Measurements from ENCODE around the gene DNAJC18. TPM values are rescaled to one million over a fixed set of nuclear protein-coding genes. Genes with fewer than 3 reads are reported as not detected.

DNAJC18 gene
- total RNA-seq, 3 donors from 2014 or later: 4.2 to 10.3 (median 5.1) TPM

DNA sequence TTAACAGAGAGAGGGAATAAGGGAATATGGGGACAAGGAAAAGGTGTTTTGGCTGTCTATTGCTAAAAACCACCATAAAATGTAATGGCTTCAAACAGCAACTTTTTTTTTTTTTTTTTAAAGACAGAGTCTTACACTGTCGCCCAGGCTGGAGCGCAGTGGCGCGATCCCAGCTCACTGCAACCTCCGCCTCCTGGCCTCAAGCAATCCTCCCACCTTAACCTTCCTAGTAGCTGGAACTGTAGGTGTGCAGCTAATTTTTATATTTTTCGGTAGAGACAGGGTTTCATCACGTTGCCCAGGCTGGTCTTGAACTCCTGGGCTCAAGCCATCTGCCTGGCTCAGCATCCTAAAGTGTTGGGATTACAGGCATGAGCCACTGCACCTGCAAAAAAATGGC is 31.1 kb downstream of the DNAJC18 start:
- TF ChIP-seq, protein P1, sequence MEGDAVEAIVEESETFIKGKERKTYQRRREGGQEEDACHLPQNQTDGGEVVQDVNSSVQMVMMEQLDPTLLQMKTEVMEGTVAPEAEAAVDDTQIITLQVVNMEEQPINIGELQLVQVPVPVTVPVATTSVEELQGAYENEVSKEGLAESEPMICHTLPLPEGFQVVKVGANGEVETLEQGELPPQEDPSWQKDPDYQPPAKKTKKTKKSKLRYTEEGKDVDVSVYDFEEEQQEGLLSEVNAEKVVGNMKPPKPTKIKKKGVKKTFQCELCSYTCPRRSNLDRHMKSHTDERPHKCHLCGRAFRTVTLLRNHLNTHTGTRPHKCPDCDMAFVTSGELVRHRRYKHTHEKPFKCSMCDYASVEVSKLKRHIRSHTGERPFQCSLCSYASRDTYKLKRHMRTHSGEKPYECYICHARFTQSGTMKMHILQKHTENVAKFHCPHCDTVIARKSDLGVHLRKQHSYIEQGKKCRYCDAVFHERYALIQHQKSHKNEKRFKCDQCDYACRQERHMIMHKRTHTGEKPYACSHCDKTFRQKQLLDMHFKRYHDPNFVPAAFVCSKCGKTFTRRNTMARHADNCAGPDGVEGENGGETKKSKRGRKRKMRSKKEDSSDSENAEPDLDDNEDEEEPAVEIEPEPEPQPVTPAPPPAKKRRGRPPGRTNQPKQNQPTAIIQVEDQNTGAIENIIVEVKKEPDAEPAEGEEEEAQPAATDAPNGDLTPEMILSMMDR (IDR thresholded peaks at IDR 0.05): no peak
- peaks cover 12% of the 10 kb centered on the region for H3K4me1 ChIP-seq (ENCODE audit: low read depth)
- H3K4me3 ChIP-seq: no peak overlapping the region
- ATAC-seq: no peak
- intact Hi-C loops (cut with DNase I, micrococcal nuclease): no loop called here
- no peaks in the 10 kb centered on the region for H3K9me3 ChIP-seq
- H3K36me3 ChIP-seq (ENCODE audit: low read depth): no peaks in the 10 kb centered on the region
- DNase-seq: no peak

DNA sequence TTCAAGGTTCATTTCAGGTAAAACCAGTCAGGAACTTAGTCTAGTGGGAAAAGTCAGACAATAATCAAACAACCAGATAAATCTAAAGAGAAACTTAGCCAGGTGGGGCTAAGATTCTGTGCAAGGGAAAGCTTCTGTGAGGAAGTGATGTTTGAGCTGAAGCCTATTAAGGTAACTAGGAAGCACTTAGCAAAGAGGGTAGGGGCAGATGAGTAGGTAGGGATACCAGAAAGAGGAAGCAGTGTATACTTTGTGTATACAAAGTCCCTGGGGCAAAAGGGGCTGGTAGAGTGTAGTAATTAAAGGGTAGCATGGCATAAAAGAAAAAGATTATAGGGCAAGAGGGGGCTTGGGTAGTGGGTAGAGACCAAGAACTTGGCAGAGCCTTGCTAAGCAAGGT is 31.8 kb downstream of the DNAJC18 start:
- TF ChIP-seq, protein P1 (IDR thresholded peaks at IDR 0.05): no peak
- H3K36me3 ChIP-seq (ENCODE audit: low read depth): no peaks in the 10 kb centered on the region
- no peaks in the 10 kb centered on the region for H3K9me3 ChIP-seq
- ATAC-seq (no peak), DNase-seq (no peak)
- H3K4me3 ChIP-seq: no peak overlapping the region
- intact Hi-C loops (cut with DNase I, micrococcal nuclease): no loop called here
- H3K4me1 ChIP-seq (ENCODE audit: low read depth): peaks cover 15% of the 10 kb centered on the region

DNA sequence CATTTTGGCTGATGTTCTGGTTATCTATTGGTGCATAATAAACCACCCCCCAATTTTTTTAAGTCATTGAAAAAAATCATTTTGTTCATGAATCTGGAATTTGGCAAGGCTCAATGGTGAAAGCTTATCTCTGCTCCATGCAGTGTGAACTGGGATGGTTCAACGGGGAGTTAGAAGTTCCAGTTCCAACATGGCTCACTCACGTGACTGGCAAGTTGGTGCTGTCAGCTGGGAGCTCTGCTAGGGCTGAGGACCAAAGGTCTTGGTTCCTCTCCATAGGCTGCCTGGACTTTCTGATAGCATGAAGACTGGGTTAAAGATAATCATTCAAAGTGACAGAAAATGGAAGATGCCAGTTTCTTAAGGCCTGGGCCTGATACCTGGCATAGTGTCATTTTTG is 32.4 kb downstream of the DNAJC18 start:
- intact Hi-C loops (cut with DNase I, micrococcal nuclease): no loop called here

DNA sequence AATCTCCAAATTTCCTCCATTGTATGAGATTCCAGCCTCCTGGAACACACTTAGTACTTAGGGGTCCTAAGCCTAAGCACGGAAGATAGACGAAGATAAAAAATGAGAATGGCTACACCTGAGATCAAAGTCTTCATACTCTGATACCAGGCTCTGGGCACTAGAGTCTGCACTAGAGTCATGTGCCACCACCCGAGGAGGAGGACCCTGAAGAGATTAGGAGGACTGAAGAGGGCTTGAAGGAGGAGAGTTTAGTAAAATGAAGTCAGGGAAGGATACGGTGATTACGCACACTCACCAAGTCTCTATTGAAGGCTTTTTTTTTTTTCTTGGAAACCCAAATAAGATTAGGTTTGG is 34.9 kb downstream of the DNAJC18 start:
- Histone ChIP-seq H3K4me1 (ENCODE audit: low read depth) (peaks cover 15% of the 10 kb centered on the region), H3K36me3 (ENCODE audit: low read depth) (no peaks in the 10 kb centered on the region), H3K4me3 (no peak overlapping the region), H3K9me3 (no peaks in the 10 kb centered on the region)
- no peak for DNase-seq
- intact Hi-C loops (cut with DNase I, micrococcal nuclease): no loop called here
- TF ChIP-seq, protein P1 (IDR thresholded peaks at IDR 0.05): no peak
- ATAC-seq: peak; percentile 0

More for the DNA sequence above, 32.4 kb downstream of the DNAJC18 start:
- no peak for ATAC-seq
- H3K4me3 ChIP-seq: no peak overlapping the region
- TF ChIP-seq, protein P1 (IDR thresholded peaks at IDR 0.05): no peak
- no peaks in the 10 kb centered on the region for H3K36me3 ChIP-seq (ENCODE audit: low read depth)
- no peaks in the 10 kb centered on the region for H3K9me3 ChIP-seq
- no peak for DNase-seq
- peaks cover 15% of the 10 kb centered on the region for H3K4me1 ChIP-seq (ENCODE audit: low read depth)

DNA sequence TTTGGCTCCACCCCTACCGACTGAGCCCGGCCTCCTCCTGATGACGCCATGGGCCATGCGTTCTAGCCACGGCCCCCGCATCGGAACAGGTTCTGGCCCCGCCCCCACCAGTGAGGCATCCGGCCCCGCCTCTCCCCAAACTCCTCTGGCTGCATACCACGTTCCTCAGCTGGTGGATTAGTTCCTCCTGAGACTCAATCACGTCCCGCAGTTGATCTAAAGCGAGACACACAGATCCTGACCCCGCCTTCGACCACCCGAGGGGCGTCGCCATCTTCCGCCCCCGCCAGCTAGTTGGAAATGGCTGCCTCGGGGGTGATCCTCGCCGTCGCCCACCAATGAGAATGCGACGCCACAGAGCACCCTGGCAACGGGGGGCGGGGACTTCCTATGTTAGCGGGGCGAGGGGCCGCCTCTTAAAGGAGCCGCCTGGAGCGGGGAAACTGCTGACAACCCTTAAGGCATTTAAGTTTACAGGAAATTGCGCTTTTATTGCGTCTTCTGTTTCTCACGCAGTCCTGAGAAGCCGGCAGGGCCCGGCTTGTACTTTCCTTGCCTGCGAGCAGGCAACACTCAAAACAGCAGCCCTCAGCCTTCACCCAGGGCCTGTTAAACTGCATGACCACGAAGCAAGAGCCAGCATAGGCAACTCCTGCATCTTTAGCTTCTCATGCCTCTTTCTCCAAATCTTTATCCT is 35.4 kb downstream of the DNAJC18 start, which contains the start of gene SPATA24:
Gene SPATA24 (minus strand): TSS at position 303 of the 697 bp plus-strand sequence. CDS start 29 bp downstream, at position 274.
- H3K36me3 ChIP-seq (ENCODE audit: low read depth): no peaks in the 10 kb centered on the region
- ATAC-seq (peak; percentile 96), DNase-seq (peak; percentile 98 to 99 (median 99))
- H3K4me1 ChIP-seq (ENCODE audit: low read depth): peaks cover 15% of the 10 kb centered on the region
- TF ChIP-seq, protein P1 (IDR thresholded peaks at IDR 0.05): no peak
- H3K4me3 ChIP-seq: peak within 1 kb of the TSS; percentile 36
- H3K9me3 ChIP-seq: no peaks in the 10 kb centered on the region
- intact Hi-C loops (cut with DNase I, micrococcal nuclease): no loop called here
